ENCODE measurements around the gene ERBIN.

ERBIN gene

DNA sequence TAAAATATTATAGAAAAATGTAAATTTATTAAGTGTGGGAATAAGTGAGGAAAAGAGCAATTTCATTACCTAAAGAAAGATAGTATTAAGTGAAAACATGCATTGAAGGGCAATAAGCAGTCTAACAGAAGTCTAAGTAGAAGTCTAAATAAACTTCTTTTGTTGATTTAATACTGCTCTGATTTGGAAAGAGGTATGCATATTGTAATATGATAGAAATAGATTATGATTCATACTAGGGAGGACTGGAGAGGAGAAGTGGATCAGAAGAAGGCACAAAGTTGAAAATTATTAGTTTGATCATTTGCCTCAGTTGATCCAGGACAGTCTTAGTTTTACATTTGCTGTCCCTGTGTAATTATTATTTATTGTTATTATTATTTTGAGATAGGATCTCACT lies 6.6 kb upstream of the ERBIN start:
- H3K79me2 ChIP-seq (ENCODE audit: insufficient read depth, low read length) = peaks cover 10% of the 10 kb centered on the region
- TF ChIP-seq CTCF (IDR thresholded peaks at IDR 0.05; ENCODE audit: borderline replicate concordance, extremely low read depth, low read length, poor library complexity, severe bottlenecking) (no peak), EZH2 (IDR thresholded peaks at IDR 0.05; ENCODE audit: borderline replicate concordance, low read depth, low read length, severe bottlenecking) (no peak)
- H3K9ac ChIP-seq (ENCODE audit: low read depth, low read length) = no peak overlapping the region
- no peak overlapping the region for H3K27ac ChIP-seq (ENCODE audit: low read length)
- DNase-seq = no peak
- no peak overlapping the region for H3K4me2 ChIP-seq (ENCODE audit: insufficient read depth, low read length)
- no peak overlapping the region for H3K4me3 ChIP-seq (ENCODE audit: low read depth in 1 of 2, low read length in 2 of 2)
- ATAC-seq (ENCODE audit: insufficient read depth, low read depth) = no peak
- no peak overlapping the region for H2AFZ ChIP-seq (ENCODE audit: low read depth, low read length)
- H4K20me1 ChIP-seq (ENCODE audit: insufficient read depth, low read length) = no peaks in the 10 kb centered on the region
- H3K9me3 ChIP-seq (ENCODE audit: insufficient read depth, low read length, severe bottlenecking) = no peaks in the 10 kb centered on the region
- H3K36me3 ChIP-seq (ENCODE audit: insufficient read depth, low read length) = no peaks in the 10 kb centered on the region
- peaks cover 11% of the 10 kb centered on the region for H3K4me1 ChIP-seq (ENCODE audit: insufficient read depth, low read length)
- no peaks in the 10 kb centered on the region for H3K27me3 ChIP-seq (ENCODE audit: insufficient read depth, low read length, poor library complexity)

GRCh38 chr5:65923339-65923738 lies 3.0 kb upstream of the ERBIN start:
- TF ChIP-seq CTCF (IDR thresholded peaks at IDR 0.05; ENCODE audit: borderline replicate concordance, extremely low read depth, low read length, poor library complexity, severe bottlenecking) = no peak
- no peak for TF ChIP-seq EZH2 (IDR thresholded peaks at IDR 0.05; ENCODE audit: borderline replicate concordance, low read depth, low read length, severe bottlenecking)
- Histone ChIP-seq H3K36me3 (ENCODE audit: insufficient read depth, low read length) (no peaks in the 10 kb centered on the region; the same call in 1 of the 2 replicates), H3K27me3 (ENCODE audit: insufficient read depth, low read length, poor library complexity) (no peaks in the 10 kb centered on the region), H3K9ac (ENCODE audit: low read depth, low read length) (no peak overlapping the region), H3K79me2 (ENCODE audit: insufficient read depth, low read length) (peaks cover 41% of the 10 kb centered on the region), H2AFZ (ENCODE audit: low read depth, low read length) (no peak overlapping the region), H3K4me2 (ENCODE audit: insufficient read depth, low read length) (no peak overlapping the region), H3K4me3 (ENCODE audit: low read depth in 1 of 2, low read length in 2 of 2) (no peak overlapping the region), H4K20me1 (ENCODE audit: insufficient read depth, low read length) (peaks cover 11% of the 10 kb centered on the region; the same call in 1 of the 2 replicates), H3K27ac (ENCODE audit: low read length) (no peak overlapping the region), H3K4me1 (ENCODE audit: insufficient read depth, low read length) (peaks cover 12% of the 10 kb centered on the region), H3K9me3 (ENCODE audit: insufficient read depth, low read length, severe bottlenecking) (no peaks in the 10 kb centered on the region)
- no peak for DNase-seq
- ATAC-seq (ENCODE audit: insufficient read depth, low read depth) = no peak

DNA sequence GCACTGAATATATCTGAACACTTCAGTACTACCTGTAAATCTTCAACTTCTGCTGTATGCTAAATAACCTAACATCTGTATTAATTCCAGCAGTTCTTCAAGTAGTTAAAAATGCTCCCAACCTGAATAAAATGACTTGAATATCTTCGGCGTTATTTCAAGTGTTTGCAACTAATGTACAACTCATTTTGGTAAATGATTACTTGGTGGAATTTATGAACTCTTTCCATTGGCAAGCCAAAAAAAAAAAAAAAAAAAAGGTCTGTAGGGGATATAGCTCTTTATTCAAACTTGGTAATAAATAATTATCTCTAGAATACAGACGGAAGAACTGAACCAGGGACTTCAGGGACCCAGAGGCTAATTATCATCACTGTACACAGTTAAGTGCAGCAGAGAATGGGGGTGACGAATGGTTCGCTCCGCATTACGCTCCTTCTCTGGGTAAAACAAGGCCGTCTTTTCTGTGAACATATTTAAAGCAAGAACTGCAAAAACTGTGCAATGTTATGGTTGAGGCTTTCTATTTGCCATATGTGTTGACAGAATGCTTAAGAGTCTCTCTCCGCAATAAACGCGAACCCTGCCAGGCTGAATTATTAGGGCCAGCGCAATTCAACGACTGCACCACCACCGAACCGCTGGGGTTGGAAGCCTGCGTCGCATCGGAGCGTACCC lies 1.9 kb upstream of the ERBIN start:
- no peak for DNase-seq

More for the DNA sequence above, 1.9 kb upstream of the ERBIN start:
- peaks cover 53% of the 10 kb centered on the region for H3K79me2 ChIP-seq (ENCODE audit: insufficient read depth, low read length)
- H3K27ac ChIP-seq (ENCODE audit: low read length) = peak overlapping the region; percentile 99
- peaks cover 23% of the 10 kb centered on the region for H3K4me1 ChIP-seq (ENCODE audit: insufficient read depth, low read length)
- TF ChIP-seq EZH2 (IDR thresholded peaks at IDR 0.05; ENCODE audit: borderline replicate concordance, low read depth, low read length, severe bottlenecking) (no peak), CTCF (IDR thresholded peaks at IDR 0.05; ENCODE audit: borderline replicate concordance, extremely low read depth, low read length, poor library complexity, severe bottlenecking) (no peak)
- peaks cover 1% of the 10 kb centered on the region; the same call in 1 of the 2 replicates for H3K36me3 ChIP-seq (ENCODE audit: insufficient read depth, low read length)
- H4K20me1 ChIP-seq (ENCODE audit: insufficient read depth, low read length) = peaks cover 22% of the 10 kb centered on the region; the same call in 1 of the 2 replicates
- ATAC-seq (ENCODE audit: insufficient read depth, low read depth) = peak; percentile 8; the same call in 2 of the 3 replicates
- no peaks in the 10 kb centered on the region for H3K9me3 ChIP-seq (ENCODE audit: insufficient read depth, low read length, severe bottlenecking)
- peak overlapping the region; percentile 75 for H3K4me2 ChIP-seq (ENCODE audit: insufficient read depth, low read length)
- H2AFZ ChIP-seq (ENCODE audit: low read depth, low read length) = peak overlapping the region; percentile 76
- H3K9ac ChIP-seq (ENCODE audit: low read depth, low read length) = peak overlapping the region; percentile 91
- no peaks in the 10 kb centered on the region for H3K27me3 ChIP-seq (ENCODE audit: insufficient read depth, low read length, poor library complexity)
- H3K4me3 ChIP-seq (ENCODE audit: low read depth in 1 of 2, low read length in 2 of 2) = peak overlapping the region; percentile 55 to 79

All from DND-41 (cell line).